ENCODE data around the gene CLBA1.
"Not testable (repeated sequence)": the region's sequence is repeated elsewhere in the genome, so short reads cannot be mapped to it uniquely, and the experiment has no call there.

The CLBA1 gene

GRCh38 chr14:104947881-104948735, 37.5 kb upstream of the CLBA1 start:
- DNase-seq (ENCODE audit: low read depth in 2 of 2, low spot score in 1 of 2), result not testable (repeated sequence)

- DNase-seq (ENCODE audit: low read depth in 2 of 2, low spot score in 1 of 2), result no peak
These were observed 36.9 kb upstream of the CLBA1 start for GRCh38 chr14:104948736-104949031.

- DNase-seq (ENCODE audit: low read depth in 2 of 2, low spot score in 1 of 2), result not testable (repeated sequence)
These were observed 36.1 kb upstream of the CLBA1 start for GRCh38 chr14:104949406-104949955.

- no peak for DNase-seq (ENCODE audit: low read depth in 2 of 2, low spot score in 1 of 2)
These were observed 35.6 kb upstream of the CLBA1 start for GRCh38 chr14:104950021-104950420.

GRCh38 chr14:104950701-104951100, 34.9 kb upstream of the CLBA1 start:
- not testable (repeated sequence) for DNase-seq (ENCODE audit: low read depth in 2 of 2, low spot score in 1 of 2)

- not testable (repeated sequence) for DNase-seq (ENCODE audit: low read depth in 2 of 2, low spot score in 1 of 2)
These were observed 33.5 kb upstream of the CLBA1 start for GRCh38 chr14:104951863-104952657.

GRCh38 chr14:104953097-104953496, 32.5 kb upstream of the CLBA1 start:
- no peak for DNase-seq (ENCODE audit: low read depth in 2 of 2, low spot score in 1 of 2)

GRCh38 chr14:104953896-104954656, 31.5 kb upstream of the CLBA1 start:
- no peak for DNase-seq (ENCODE audit: low read depth in 2 of 2, low spot score in 1 of 2)

- no peak for DNase-seq (ENCODE audit: low read depth in 2 of 2, low spot score in 1 of 2)
These were observed 30.7 kb upstream of the CLBA1 start for GRCh38 chr14:104954746-104955395.

- DNase-seq (ENCODE audit: low read depth in 2 of 2, low spot score in 1 of 2), result no peak
These were observed 30.2 kb upstream of the CLBA1 start for GRCh38 chr14:104955396-104955770.

GRCh38 chr14:104956290-104956890, 29.2 kb upstream of the CLBA1 start:
- no peak for DNase-seq (ENCODE audit: low read depth in 2 of 2, low spot score in 1 of 2)

- no peak for DNase-seq (ENCODE audit: low read depth in 2 of 2, low spot score in 1 of 2)
These were observed 28.2 kb upstream of the CLBA1 start for GRCh38 chr14:104957146-104958113.

GRCh38 chr14:104964546-104964945, 21.0 kb upstream of the CLBA1 start:
- no peak for DNase-seq (ENCODE audit: low read depth in 2 of 2, low spot score in 1 of 2)

GRCh38 chr14:104965561-104966231, 19.9 kb upstream of the CLBA1 start:
- no peak for DNase-seq (ENCODE audit: low read depth in 2 of 2, low spot score in 1 of 2)

- no peak for DNase-seq (ENCODE audit: low read depth in 2 of 2, low spot score in 1 of 2)
These were observed 19.2 kb upstream of the CLBA1 start for GRCh38 chr14:104966261-104966865.

GRCh38 chr14:104966981-104967385, 18.6 kb upstream of the CLBA1 start:
- DNase-seq (ENCODE audit: low read depth in 2 of 2, low spot score in 1 of 2), result no peak

GRCh38 chr14:104967386-104968152, 18.0 kb upstream of the CLBA1 start:
- no peak for DNase-seq (ENCODE audit: low read depth in 2 of 2, low spot score in 1 of 2)

GRCh38 chr14:104968153-104968527, 17.4 kb upstream of the CLBA1 start:
- DNase-seq (ENCODE audit: low read depth in 2 of 2, low spot score in 1 of 2), result no peak
